PC-9 (cell line): ENCODE data around the gene SFN.

Experiments
- EZH2 ChIP-seq: fragments of 200-600 bp; sonication (generic); IDR thresholded peaks from 2 replicates; pipeline ENCODE4 v1.8.0; 2017; ENCODE audit warnings: antibody characterized with exemption, low read depth
- TF ChIP-seq, protein P1 (sequence below): fragments of 200-600 bp; sonication (generic); conservative IDR thresholded peaks from 2 replicates; pipeline ENCODE4 v1.6.1; 2017; ENCODE audit warnings: mixed run types, antibody characterized with exemption, mild to moderate bottlenecking, moderate library complexity

DNA sequence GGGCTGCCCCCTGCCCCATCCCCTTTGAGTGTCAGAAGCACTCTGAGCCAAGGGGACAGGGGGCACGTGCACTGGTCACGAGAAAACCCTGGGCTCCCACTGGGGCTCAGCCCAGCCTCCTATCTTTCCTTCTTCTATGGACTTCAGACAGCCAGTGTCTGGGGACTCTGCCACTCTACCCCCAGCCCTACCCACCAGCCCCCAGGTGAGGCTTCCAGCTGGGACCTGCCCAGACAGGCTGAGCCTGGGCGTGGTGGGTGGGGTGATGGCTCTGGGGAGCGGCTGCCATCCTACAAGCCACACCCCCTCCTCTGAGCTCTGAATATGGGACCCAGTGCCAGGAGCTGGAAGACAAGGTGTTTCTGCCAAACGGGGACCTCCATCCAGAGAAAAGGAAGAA lies 8.0 kb upstream of the SFN start:
- TF ChIP-seq, protein P1, sequence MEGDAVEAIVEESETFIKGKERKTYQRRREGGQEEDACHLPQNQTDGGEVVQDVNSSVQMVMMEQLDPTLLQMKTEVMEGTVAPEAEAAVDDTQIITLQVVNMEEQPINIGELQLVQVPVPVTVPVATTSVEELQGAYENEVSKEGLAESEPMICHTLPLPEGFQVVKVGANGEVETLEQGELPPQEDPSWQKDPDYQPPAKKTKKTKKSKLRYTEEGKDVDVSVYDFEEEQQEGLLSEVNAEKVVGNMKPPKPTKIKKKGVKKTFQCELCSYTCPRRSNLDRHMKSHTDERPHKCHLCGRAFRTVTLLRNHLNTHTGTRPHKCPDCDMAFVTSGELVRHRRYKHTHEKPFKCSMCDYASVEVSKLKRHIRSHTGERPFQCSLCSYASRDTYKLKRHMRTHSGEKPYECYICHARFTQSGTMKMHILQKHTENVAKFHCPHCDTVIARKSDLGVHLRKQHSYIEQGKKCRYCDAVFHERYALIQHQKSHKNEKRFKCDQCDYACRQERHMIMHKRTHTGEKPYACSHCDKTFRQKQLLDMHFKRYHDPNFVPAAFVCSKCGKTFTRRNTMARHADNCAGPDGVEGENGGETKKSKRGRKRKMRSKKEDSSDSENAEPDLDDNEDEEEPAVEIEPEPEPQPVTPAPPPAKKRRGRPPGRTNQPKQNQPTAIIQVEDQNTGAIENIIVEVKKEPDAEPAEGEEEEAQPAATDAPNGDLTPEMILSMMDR, result no peak
- no peak for TF ChIP-seq EZH2
